Renal cortex interstitium (tissue), 11 donors: Measurements from ENCODE around the gene PYGO1. TPM values are rescaled to one million over a fixed set of nuclear protein-coding genes. Genes with fewer than 3 reads are reported as not detected.

Source experiments
- DNase-seq, 11 donors: peaks; one replicate each; pipeline ENCODE4 v3.0.0-alpha.2; 2013; ENCODE audit warnings: low read depth in 9 of 11, low spot score in 4 of 11; ENCODE audit errors: extremely low read depth in 1 of 11
- polyA plus RNA-seq, 3 donors: library from polyadenylated mRNA; unstranded; fragments of 120-200 nt; gene quantifications; one replicate each; pipeline ENCODE4 v1.2.1, GENCODE V29; 2013; ENCODE audit not compliant: insufficient read length in 3 of 3

Gene PYGO1
- polyA plus RNA-seq, 3 donors, result 14.6 to 18.3 (median 16.1) TPM

DNA sequence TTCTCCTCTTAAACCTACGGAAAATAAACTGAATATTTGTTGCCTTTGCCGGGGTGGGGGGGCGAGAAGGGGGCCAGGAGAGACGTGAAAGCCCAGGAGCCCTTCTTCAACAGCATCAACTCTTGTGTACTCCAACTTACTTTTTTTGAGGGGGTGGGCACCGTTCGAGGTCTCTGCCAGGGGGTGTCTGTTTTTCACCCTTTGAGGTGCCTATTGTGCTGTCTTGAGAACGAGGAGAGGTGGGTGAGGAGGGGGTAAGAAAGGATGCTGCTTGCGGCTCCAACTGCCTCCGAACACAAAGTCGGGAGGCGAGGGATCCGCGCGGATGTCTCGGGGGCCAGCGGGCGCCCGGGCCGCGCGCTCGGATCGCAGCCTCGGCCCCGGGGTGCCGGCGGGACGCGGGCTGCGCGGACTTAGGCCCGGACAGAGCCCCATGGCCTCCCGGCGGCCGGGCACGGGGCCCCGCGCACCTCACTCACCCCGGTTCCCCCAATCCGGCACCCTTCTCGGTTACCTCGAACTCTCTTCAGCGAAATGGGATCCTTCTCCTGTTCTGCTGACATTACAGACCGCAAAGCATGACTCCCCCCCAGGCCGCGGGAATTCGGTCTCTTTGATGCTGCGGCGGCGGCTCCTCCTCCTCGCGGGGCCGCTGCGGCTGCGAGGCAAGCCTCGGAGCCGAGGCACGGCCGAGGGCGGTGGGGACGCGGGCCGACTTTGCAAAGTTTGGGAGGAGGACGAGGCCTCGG lies 650 bp downstream of the PYGO1 start:
- DNase-seq, result peak in 9 of 11 donors; percentile 12 to 60 (median 40)

DNA sequence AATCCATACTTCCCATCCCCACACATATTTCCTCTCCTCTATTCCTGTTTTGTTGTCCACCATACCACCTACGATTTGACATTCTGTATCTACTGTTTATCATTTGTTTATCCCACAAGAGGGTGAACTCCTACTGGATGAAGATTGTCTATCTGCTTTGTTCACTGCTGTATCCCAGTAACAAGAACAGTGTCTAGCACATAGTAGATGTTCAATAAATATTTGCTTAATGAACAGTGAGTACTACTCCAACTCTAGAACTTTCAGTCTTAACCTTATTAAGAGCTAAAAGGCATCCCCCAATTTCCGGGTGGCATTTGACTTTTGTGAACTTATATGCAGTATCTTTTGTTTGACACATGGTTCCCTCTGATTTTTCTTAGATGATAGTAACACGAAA lies 1.3 kb downstream of the PYGO1 start:
- DNase-seq, result peak in 1 of 11 donors; percentile 6

DNA sequence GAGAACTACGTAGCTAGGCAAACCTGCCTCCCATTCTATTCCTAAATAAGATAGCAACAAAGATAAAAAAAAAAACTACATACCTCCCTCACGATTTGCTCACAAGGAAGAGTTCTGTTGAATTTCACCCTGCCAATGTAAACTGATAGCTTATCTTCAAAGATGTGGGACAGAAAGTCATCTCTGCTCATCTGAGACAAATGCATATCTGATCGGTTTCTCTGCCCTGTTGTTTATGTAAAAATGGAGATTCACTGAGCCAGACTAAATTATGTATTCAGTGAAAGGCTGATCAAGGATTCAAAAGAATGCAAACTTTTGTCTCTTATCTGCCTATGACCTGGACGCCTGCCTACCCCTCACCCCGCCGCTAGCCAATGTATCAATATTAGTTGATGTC lies 11.2 kb downstream of the PYGO1 start:
- no peak for DNase-seq

DNA sequence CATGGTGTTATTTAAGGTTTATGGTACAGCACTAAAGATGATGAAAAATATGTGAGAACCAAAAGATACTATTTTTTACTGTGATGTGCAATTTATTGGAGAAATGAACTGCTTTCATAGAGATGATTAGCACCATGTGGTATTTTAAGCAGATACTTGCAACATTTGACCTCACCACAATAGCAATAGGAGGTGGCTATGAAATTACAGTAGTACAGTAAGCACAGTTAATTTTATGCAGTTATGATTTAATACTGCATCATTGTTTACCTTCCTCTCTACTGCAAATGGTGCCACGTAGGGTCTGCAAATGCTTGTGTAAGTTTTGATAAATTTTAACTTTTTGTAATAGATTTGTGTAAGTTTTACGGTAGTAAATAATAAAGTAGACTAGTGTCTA lies 14.0 kb downstream of the PYGO1 start:
- no peak for DNase-seq

DNA sequence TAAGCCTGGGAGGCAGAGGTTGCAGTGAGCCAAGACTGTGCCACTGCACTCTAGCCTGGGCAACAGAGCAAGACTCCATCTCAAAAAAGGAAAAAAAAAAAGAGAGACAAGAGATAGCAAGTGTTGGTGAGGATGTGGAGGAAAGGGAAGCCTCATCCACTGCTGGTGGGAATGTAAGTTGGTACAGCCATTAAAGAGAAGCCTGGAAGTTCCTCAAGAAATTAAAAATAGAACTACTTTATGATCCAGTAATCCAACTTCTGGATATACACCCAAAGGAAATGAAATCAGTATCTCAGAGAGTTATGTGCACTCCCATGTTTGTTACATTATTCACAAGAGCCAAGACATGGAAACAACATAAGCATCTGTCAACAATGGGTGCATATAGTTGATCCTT lies 14.9 kb downstream of the PYGO1 start:
- DNase-seq, result no peak

DNA sequence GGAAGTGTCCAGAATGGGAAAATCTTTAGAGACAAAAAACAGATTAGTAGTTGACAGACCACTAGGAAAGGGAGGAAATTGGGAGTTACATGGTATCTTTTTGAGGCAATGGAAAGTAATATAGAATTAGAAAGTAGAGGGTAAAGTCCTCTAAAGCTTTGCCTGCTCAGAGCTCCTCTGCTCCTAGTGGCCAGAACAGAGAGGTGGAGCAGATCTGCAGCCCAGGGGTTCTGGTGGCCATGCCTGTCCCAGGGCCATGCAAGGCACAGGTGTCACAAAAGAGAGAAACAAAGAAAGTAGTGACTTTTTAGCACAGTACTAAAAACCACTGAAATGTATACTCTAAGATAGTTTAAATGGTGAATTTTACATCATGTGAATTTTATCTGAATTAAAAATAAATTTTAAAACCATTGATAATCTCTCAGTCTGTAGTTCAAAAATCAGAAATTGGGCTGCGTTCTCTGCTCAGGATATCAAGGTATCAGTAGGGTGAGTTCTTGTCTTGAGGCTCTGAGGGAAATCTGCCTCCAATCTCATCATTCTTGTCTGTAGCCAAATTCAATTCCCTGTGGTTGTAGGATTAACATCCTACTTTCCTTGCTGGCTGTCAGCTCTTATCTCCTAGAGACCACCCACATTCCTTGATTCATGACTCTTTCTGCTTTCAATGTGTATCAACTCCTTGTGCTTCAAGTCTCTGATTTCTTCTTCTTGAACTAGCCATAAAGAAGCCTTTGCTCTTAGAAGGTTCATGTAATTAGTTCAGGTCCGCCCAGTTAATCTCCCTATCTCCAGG lies 23.6 kb downstream of the PYGO1 start:
- no peak for DNase-seq

DNA sequence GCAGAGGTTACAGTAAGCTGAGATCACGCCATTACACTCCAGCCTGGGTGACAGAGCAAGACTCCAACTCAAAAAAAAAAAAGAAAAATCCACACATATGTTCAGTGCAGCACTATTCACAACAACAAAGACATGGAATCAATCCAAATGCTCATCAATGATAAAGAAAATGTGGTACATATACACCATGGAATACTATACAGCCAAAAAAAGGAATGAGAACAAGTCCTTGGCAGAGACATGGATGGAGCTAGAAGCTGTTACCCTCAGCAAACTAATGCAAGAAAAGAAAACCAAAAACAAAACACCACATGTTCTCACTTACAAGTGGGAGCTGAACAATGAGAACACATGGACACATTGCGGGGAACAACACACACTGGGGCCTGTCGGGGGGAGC lies 25.5 kb downstream of the PYGO1 start:
- no peak for DNase-seq

DNA sequence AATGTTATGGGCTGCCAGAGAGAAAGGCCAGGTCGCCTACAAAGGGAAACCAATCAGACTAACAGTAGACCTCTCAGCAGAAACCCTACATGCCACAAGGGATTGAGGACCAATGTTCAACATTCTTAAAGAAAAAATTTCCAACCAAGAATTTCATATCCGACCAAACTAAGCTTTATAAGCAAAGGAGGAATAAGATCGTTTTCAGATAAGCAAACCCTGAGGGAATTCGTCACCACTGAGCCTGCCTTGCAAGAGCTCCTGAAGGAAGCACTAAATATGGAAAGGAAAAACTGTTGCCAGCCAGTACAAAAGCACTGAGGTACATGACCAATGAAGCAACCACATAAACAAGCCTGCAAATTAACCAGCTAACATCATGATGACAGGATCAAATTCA lies 33.1 kb downstream of the PYGO1 start:
- no peak for DNase-seq

DNA sequence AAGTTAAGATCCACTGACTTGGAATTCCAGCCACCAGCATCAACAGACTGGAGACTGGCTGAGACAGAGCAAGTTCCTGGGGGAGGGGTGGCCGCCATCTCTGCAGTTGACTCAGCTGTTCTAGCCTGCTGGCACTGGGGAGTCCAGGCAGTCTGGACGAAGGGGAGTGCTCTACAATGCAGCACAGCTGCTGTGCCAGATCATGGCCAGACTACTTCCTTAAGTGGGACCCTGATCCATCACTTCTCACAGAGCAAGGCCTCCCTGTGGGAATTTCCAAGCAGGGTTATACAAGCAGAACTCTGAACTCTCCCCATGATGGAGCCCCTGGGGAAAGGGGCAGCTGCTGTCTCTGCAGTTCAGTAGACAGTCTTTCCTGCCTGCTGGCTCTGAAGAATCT lies 35.2 kb downstream of the PYGO1 start:
- DNase-seq, result peak in 3 of 11 donors; percentile 6 to 12 (median 8)

DNA sequence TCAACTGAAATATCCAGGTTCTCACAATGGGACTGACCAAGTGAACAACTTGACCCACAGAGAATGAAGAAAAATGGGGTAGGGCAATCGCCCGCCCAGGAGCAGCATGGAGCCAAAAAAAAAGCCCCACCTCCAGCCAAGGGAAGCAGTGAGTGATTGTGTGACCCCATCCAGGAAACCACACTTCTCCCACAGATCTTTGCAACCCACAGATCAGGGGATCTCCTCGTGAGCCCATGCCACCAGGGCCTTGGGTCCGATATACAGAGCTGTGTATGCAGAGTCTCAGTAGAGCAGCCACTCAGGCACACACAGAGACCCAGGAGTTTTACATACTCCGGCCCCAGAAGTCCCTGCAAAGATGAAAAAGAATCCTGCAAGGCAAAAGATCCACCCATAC lies 35.7 kb downstream of the PYGO1 start:
- DNase-seq, result no peak

DNA sequence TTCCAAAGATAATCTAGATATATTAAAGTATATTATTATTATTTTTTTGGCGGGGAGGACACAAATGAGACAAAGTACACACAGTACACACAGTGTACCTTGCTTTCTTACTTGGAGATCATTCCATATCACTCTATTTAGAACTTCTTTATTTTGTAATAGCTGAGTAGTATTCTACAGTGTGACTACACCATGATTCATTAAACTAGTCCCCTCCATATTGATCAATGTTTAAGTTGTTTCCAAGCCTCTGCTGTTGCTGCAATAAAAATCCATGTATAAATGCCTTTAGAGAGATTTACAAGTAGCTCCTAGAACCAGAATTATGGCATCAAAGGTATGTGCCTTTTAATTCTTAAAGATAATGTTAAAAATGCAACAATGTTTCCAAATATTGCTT lies 38.8 kb downstream of the PYGO1 start:
- DNase-seq, result no peak

DNA sequence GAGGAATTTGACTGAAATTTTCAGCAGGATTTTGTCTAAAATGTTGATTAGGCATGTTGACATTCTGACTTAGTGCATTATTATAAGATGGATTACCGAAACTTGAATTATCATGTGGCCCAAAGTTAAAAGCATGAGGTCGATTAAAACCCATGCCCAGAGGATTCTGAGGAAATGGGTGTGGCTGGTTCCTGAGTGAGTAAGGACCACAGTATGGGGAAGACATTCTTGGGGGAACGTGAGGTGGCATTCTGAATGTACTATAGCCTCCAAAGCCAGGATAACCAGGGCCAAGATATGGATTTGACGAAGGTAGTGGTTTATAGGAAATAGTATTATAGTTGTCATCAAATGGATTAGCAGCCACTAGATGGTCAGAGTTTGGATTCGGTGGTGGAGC lies 41.4 kb downstream of the PYGO1 start:
- DNase-seq, result no peak

DNA sequence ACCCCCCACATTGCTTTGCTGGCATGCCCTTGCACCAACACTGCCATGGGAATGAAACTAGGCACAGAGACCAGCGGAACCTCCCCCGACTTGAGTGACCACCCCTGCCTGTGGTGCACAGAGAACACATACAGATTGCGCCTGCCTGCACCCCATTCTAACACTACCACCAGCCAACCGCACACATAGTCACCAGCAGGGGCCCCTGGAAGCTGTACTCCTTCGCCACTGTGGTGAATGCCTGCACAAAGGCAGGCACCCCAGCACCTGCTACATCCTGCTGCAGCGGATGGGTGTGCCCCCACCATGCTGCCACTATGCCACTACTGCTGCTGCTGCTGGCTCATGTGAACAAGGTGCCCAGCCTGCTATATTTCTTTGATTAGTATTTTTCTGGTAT lies 52.7 kb downstream of the PYGO1 start:
- DNase-seq, result no peak

DNA sequence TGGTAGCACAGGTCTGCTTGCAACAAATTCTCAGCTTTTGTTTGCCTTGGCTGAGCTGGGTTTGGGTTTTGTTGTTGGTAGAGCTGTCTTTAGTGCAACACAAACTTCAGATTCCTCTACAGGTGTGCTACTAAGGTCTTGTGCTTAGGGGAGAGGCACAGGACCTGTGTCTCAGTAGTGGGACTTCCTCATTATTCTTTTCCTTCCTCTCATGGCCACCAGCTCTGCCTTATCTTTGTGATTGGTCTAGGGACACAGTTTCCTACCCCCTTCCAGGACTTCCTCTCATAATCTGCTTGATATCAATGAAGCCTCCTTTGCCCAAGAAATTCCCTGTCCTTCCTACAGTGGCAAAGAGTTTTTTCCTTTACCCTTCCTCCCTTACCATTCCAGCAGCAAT lies 55.2 kb downstream of the PYGO1 start:
- DNase-seq, result no peak

DNA sequence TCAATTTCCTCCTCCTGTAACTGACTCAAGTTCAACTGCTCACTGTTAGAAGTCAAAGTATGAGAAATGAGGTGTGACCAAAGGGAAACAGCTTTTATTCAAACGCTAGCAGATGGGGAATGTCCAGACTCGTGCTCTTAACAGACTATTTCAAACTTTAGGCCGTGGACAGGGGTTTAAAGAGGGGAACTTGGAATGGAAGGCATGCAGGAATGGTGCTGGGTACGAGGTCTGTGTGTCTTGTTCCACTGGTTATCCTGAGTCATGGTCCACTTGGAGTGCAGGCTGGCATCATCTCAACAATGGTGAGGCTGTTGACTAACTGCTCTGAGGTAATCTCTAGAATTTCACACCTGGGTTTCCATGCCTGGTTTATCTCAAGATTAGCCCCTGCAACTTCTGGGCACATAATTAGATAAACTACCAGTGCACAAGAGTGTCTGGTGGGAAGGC lies 57.3 kb downstream of the PYGO1 start:
- no peak for DNase-seq

DNA sequence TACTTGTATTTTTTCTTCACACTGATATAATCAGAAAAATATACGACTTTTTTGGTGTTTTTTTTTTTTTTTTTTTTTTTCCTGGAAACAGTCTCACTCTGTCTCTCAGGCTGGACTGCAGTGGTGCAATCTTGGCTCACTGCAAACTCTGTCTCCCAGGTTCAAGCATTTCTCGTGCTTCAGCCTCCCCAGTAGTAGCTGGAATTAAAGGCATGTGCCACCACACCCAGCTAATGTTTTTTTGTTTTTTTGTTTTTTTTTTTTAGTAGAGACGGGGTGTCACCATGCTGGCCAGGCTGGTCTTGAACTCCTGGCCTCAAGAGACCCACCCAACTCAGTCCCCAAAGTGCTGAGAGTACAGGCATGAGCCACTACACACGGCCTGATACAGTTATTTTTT lies 59.3 kb downstream of the PYGO1 start:
- DNase-seq, result no peak

DNA sequence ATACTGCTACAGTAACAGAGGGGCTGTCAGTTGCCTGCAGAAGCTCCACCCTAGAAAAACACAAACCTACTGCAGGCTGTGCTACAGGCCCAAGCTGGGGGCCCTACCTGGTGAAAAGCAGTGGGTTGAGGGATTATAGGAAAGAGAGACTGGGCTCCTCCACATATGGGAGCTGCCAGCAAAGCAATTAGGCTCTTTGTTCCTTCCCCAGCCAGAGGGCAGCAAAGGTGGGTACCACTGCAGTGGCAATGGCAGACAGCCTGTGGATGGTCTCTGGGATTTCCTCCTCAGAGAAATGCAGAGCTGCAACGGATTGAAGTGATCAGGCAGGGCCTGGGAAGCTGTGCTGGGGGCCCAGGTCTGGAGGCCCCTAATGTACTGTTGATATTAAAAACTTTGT lies 61.0 kb downstream of the PYGO1 start:
- DNase-seq, result no peak

DNA sequence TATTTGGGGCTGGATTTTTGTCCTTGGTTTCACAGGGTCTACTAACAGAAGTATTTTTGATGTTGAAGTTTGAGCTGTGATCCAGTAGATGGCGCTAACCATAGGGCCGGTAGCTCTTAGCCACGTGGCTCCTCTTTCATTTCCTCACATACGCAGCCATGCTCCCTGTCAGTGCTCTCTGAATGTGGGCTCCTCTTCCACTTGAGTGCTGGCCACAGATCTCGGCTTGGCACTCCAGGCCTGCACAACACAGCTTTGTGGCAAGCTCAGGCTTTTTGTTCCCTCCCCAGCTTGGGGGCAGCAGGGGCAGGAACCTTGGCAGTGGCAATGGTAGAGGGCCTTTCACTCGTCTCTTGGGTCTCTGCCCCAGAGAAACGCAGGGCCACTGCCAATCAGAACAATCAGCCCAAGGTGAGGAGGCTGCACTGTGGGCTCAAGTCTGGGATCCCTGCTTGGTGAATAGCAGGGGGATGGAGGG lies 61.5 kb downstream of the PYGO1 start:
- DNase-seq, result no peak

DNA sequence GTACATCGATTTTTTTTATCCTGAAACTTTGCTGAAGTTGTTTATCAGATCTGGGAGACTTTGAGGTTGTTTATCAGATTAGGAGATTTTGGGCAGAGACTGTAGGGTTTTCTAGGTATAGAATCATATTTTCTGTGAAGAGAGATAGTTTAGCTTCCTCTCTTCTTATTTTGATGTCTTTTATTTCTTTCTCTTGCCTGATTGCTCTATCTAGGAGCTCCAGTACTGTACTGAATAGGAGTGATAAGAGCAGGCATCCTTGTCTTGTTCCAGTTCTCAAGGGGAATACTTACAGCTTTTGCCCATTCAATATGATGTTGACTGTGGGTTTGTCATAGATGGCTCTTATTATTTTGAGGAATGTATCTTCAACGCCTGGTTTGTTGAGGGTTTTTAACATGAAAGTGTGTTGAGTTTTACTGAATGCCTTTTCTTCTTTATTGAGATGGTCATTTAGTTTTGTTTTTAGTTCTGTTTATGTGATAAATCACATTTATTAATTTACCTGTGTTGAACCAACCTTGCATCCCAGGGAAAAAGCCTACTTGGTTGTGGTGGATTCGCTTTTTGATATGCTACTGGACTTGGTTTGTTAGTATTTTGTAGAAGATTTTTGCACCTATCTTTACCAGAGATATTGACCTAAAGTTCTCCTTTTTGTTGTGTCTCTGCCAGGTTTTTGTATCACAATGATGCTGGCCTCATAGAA lies 65.2 kb downstream of the PYGO1 start:
- no peak for DNase-seq

DNA sequence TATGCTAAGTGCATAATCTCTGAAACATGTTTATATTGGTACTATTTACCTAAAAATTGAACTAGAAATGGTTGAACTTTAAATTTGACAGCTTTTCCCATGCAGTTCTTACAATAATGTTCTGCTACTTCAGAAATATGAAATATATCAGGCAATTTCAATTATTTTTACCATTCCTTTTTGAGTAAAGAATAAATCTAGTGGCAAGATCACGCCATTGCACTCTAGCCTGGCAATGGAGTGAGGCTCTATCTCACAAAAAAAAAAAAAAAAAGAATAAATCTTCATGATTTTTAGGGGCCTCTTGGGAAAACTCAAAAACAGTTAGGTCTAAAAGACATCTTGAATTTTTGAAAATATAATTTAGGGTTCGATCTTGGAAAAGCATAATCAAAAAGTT lies 69.5 kb downstream of the PYGO1 start:
- DNase-seq, result no peak
